HEK293 (cell line): ENCODE results near the gene CELA1.
A peak's percentile ranks its signal among the peaks of the same experiment; 100 is the strongest.
"Not testable (repeated sequence)": the region's sequence is repeated elsewhere in the genome, so short reads cannot be mapped to it uniquely, and the experiment has no call there.

Source experiments
- CTCF ChIA-PET: fragments of 350-600 bp; formaldehyde crosslinking; extraction: SDS; loops from one replicate; lab custom pipeline; 2021; ENCODE audit warnings: antibody characterized with exemption; lab: Yijun Ruan, JAX
- POLR2A ChIA-PET: fragments of 300-600 bp; formaldehyde crosslinking; extraction: SDS; loops from one replicate; lab custom pipeline; 2020; ENCODE audit warnings: antibody characterized with exemption, inconsistent platforms; lab: Yijun Ruan, JAX
- H3K27ac ChIP-seq: fragments of 200-500 bp; sonication (Bioruptor generic); 2 replicates; pipeline ENCODE4 v1.5.1; 2014; ENCODE audit warnings: low read depth, low read length, control low read depth, inconsistent platforms; ENCODE audit errors: extremely low read depth
- H3K36me3 ChIP-seq, 2 experiments: fragments of 200-500 bp in 1 of 2; sonication (Bioruptor generic) in 1 of 2; 1 replicate in 1 of 2; 2 replicates in 1 of 2; pipeline ENCODE4 v1.5.1; 2014 to 2017; ENCODE audit warnings: inconsistent platforms in 2 of 2, low read length in 2 of 2; ENCODE audit not compliant: control insufficient read depth in 2 of 2, insufficient read depth in 1 of 2
- H3K4me1 ChIP-seq: fragments of 200-500 bp; sonication (Bioruptor generic); 2 replicates; pipeline ENCODE4 v1.5.1; 2014; ENCODE audit warnings: mild to moderate bottlenecking, low read length, inconsistent platforms; ENCODE audit not compliant: control insufficient read depth, insufficient read depth
- H3K4me3 ChIP-seq: 2 replicates; pipeline ENCODE4 v1.5.1; 2011; ENCODE audit warnings: low read depth, mild to moderate bottlenecking, control low read depth, low read length, moderate library complexity
- H3K9me3 ChIP-seq: fragments of 200-500 bp; sonication (Bioruptor generic); 2 replicates; pipeline ENCODE4 v1.5.1; 2014; ENCODE audit warnings: low read depth, low read length, inconsistent platforms; ENCODE audit not compliant: control insufficient read depth, insufficient read depth
- GLI4 ChIP-seq: fragments of 450-650 bp; formaldehyde crosslinking; IDR thresholded peaks from 2 replicates; pipeline ENCODE4 v1.5.1; 2016; ENCODE audit warnings: missing biosample characterization, missing genetic modification characterization
- MYNN ChIP-seq: fragments of 450-650 bp; formaldehyde crosslinking; IDR thresholded peaks from 2 replicates; pipeline ENCODE4 v1.5.1; 2016; ENCODE audit warnings: missing biosample characterization, missing genetic modification characterization, borderline replicate concordance
- ZBTB11 ChIP-seq: fragments of 450-650 bp; formaldehyde crosslinking; conservative IDR thresholded peaks from 2 replicates; pipeline ENCODE4 v1.5.1; 2016; ENCODE audit warnings: low read depth, missing biosample characterization, missing genetic modification characterization
- ZEB2 ChIP-seq: fragments of 450-650 bp; formaldehyde crosslinking; IDR thresholded peaks from 2 replicates; pipeline ENCODE4 v1.5.1; 2016; ENCODE audit warnings: missing biosample characterization, missing genetic modification characterization
- ZFHX2 ChIP-seq: fragments of 450-650 bp; formaldehyde crosslinking; conservative IDR thresholded peaks from 2 replicates; pipeline ENCODE4 v1.5.1; 2016; ENCODE audit warnings: missing biosample characterization, missing genetic modification characterization
- ZNF146 ChIP-seq: fragments of 450-650 bp; formaldehyde crosslinking; IDR thresholded peaks from 2 replicates; pipeline ENCODE4 v1.5.1; 2016; ENCODE audit warnings: missing biosample characterization, missing genetic modification characterization
- ZNF169 ChIP-seq: fragments of 450-650 bp; formaldehyde crosslinking; IDR thresholded peaks from 2 replicates; pipeline ENCODE4 v1.5.1; 2016; ENCODE audit warnings: missing biosample characterization, missing genetic modification characterization
- ZNF221 ChIP-seq: fragments of 450-650 bp; formaldehyde crosslinking; IDR thresholded peaks from 2 replicates; pipeline ENCODE4 v1.5.1; 2017; ENCODE audit warnings: missing biosample characterization, missing genetic modification characterization, borderline replicate concordance
- ZNF26 ChIP-seq: fragments of 450-650 bp; formaldehyde crosslinking; IDR thresholded peaks from 2 replicates; pipeline ENCODE4 v1.5.1; 2016; ENCODE audit warnings: missing biosample characterization, missing genetic modification characterization
- ZNF335 ChIP-seq: fragments of 450-650 bp; formaldehyde crosslinking; conservative IDR thresholded peaks from 2 replicates; pipeline ENCODE4 v1.5.1; 2016; ENCODE audit warnings: missing biosample characterization, missing genetic modification characterization
- ZNF621 ChIP-seq: fragments of 450-650 bp; formaldehyde crosslinking; IDR thresholded peaks from 2 replicates; pipeline ENCODE4 v1.5.1; 2017; ENCODE audit warnings: missing biosample characterization, missing genetic modification characterization
- ZNF837 ChIP-seq: fragments of 450-650 bp; formaldehyde crosslinking; IDR thresholded peaks from 2 replicates; pipeline ENCODE4 v1.5.1; 2016; ENCODE audit warnings: missing biosample characterization, missing genetic modification characterization
- ZNF843 ChIP-seq: fragments of 450-650 bp; formaldehyde crosslinking; IDR thresholded peaks from 2 replicates; pipeline ENCODE4 v1.5.1; 2016; ENCODE audit warnings: missing biosample characterization, missing genetic modification characterization
- TF ChIP-seq, protein P1 (sequence below): fragments of 450-650 bp; formaldehyde crosslinking; IDR thresholded peaks from 2 replicates; pipeline ENCODE4 v1.5.1; 2016; ENCODE audit warnings: missing biosample characterization, missing genetic modification characterization
- TF ChIP-seq, protein P2 (sequence below): fragments of 450-650 bp; formaldehyde crosslinking; IDR thresholded peaks from 2 replicates; pipeline ENCODE4 v1.5.1; 2016; ENCODE audit warnings: missing biosample characterization, missing genetic modification characterization

The CELA1 gene

DNA sequence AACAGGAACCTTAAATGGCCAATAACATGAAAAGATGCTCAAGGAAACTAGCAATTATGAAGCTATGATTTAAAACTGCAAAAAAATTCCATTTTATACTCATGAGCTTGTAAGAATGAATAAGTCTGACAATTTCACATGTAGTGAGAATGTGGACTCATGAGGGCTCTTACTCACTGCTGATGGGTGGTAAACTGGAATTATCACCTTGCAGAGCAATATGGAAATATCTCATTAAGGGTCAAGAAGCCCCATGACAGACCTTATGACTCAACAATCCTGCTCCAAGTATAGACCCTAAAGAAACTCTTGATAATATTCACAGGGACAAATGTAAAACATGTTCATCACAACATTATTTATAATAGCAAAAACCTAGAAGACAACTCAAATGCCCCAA is 52.8 kb downstream of the CELA1 start (continued):
- TF ChIP-seq ZNF837 (tag by site-specific recombination) (no peak), ZNF26 (no peak), ZFHX2 (no peak), ZNF335 (no peak), ZNF169 (tag by site-specific recombination) (no peak), MYNN (tag by site-specific recombination) (no peak), ZNF843 (tag by site-specific recombination) (no peak), ZNF146 (tag by site-specific recombination) (no peak)

DNA sequence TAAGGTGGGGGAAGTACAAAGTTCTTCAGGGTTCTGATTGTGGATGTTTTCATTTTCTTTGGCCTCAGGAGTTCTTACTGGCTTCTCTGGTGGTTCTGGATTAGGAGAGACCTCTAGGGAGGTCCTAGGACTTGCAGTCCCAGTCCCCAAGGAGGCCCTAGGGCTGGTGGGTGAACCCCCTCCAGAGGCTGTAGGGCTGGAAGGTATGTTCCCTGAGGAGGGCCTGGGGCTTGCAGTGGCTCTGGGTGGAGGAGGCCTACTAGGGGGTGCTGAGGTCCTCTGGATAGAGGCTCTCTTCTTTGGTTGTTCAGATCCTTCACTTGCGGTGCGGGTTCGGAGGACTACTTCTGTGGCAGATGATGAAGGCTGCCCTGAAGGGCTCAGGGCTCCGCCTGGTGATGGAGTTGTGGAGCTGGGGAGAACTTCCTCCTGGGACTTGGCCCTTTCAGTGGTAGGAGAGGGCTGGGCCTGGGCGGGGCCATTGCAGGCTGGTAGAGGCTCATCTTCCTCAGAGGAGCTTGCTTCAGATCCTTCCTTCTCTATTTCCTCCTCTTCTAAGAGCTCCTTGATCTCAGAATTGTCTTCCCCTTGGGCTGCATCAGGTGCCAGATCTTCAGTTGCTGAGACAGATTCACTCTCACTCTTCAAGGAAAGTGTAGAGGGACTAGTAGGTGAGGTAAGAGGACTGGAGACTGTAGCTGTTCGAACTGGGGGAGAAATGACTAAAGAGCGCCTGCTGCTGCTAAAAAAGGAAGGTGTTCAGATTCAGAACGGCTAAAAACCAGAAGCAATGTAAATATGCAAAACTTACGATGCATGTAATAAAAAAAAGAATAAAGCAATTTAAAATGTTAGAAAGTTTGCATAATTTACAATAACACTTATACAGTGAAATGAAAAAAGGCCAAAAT is 54.6 kb downstream of the CELA1 start:
- H3K27ac ChIP-seq, H3K36me3 ChIP-seq, H3K4me3 ChIP-seq, H3K9me3 ChIP-seq, H3K4me1 ChIP-seq: not testable (repeated sequence)
- POLR2A ChIA-PET: interaction anchor here (0.5 to 0.6 kb wide), 2 partner anchors 15 to 44 kb away, joined by 3 to 6 read pairs; no protein-coding TSS in a partner anchor
- CTCF ChIA-PET: interaction anchor here (0.6 to 1.0 kb wide), 5 partner anchors 44 to 215 kb away, joined by 3 to 5 read pairs (median 3); no protein-coding TSS in a partner anchor

DNA sequence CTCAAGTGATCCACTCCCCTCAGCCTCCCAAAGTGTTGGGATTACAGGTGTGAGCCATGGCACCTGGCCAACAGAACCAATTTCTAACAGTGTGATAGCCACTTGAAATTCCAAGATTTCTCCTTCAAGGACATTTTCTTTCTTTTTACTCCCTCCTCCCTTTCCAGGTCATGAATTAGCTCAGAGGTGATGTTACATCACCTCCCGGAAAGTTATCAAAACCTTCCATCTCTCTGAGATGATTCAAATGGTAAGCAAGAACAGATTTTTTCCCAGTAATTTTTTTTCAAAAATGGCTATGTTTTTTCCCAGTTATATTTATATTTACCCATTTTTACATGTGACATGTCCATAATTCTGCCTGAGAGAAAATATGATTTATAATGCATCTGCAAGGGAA is 60.6 kb downstream of the CELA1 start:
- ChIA-PET POLR2A (no interaction called here), CTCF (interaction anchor here (0.5 kb wide), 1 partner anchor 15 kb away, joined by 3 read pairs; no protein-coding TSS in a partner anchor)
- H3K36me3 ChIP-seq: no peaks in the 10 kb centered on the region
- H3K9me3 ChIP-seq: no peaks in the 10 kb centered on the region
- H3K27ac ChIP-seq: no peak overlapping the region
- no peaks in the 10 kb centered on the region for H3K4me1 ChIP-seq
- H3K4me3 ChIP-seq: no peak overlapping the region
- TF ChIP-seq ZNF221 (tag by site-specific recombination): no peak
- TF ChIP-seq ZBTB11: no peak
- TF ChIP-seq, protein P1, sequence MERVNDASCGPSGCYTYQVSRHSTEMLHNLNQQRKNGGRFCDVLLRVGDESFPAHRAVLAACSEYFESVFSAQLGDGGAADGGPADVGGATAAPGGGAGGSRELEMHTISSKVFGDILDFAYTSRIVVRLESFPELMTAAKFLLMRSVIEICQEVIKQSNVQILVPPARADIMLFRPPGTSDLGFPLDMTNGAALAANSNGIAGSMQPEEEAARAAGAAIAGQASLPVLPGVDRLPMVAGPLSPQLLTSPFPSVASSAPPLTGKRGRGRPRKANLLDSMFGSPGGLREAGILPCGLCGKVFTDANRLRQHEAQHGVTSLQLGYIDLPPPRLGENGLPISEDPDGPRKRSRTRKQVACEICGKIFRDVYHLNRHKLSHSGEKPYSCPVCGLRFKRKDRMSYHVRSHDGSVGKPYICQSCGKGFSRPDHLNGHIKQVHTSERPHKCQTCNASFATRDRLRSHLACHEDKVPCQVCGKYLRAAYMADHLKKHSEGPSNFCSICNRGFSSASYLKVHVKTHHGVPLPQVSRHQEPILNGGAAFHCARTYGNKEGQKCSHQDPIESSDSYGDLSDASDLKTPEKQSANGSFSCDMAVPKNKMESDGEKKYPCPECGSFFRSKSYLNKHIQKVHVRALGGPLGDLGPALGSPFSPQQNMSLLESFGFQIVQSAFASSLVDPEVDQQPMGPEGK (tag by site-specific recombination): no peak
- TF ChIP-seq, protein P2, sequence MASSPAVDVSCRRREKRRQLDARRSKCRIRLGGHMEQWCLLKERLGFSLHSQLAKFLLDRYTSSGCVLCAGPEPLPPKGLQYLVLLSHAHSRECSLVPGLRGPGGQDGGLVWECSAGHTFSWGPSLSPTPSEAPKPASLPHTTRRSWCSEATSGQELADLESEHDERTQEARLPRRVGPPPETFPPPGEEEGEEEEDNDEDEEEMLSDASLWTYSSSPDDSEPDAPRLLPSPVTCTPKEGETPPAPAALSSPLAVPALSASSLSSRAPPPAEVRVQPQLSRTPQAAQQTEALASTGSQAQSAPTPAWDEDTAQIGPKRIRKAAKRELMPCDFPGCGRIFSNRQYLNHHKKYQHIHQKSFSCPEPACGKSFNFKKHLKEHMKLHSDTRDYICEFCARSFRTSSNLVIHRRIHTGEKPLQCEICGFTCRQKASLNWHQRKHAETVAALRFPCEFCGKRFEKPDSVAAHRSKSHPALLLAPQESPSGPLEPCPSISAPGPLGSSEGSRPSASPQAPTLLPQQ (tag by site-specific recombination): no peak
- TF ChIP-seq ZEB2 (tag by site-specific recombination): 0 out of 2 replicates have a peak, but pooled peaks have one; percentile 16
- TF ChIP-seq GLI4 (tag by site-specific recombination): no peak
- TF ChIP-seq ZNF621 (tag by site-specific recombination): no peak
